ENCODE data around the gene ZBTB24. TPM values are rescaled to one million over a fixed set of nuclear protein-coding genes. Genes with fewer than 3 reads are reported as not detected.

The ZBTB24 gene
- total RNA-seq, 1 donor: 13.4 TPM

DNA sequence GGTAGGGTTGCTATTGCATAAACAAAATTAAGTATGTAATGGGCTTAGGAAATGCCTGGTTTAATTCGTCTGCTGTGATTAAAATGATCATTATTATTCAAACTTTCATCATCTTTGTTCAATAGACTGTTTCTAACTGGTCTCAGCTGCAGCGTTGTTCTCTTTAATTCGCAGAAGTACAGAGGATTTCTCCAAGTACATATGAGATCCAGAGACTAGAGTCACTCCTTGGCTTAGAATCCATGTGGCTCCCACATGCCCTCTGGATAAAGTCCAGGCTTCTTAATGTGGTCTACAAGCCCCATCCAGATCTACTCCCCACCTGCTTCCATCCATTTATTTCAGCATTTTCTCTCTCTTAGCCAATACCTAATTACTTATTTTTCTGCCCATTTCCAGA, 1.1 kb upstream of the ZBTB24 start:
- H3K27me3 ChIP-seq (ENCODE audit: insufficient read depth, low read length): no peaks in the 10 kb centered on the region
- no peak overlapping the region for H3K4me3 ChIP-seq (ENCODE audit: low read length)
- peaks cover 39% of the 10 kb centered on the region for H3K4me1 ChIP-seq (ENCODE audit: insufficient read depth, low read length)
- H3K9me3 ChIP-seq (ENCODE audit: low read depth, low read length): no peaks in the 10 kb centered on the region

DNA sequence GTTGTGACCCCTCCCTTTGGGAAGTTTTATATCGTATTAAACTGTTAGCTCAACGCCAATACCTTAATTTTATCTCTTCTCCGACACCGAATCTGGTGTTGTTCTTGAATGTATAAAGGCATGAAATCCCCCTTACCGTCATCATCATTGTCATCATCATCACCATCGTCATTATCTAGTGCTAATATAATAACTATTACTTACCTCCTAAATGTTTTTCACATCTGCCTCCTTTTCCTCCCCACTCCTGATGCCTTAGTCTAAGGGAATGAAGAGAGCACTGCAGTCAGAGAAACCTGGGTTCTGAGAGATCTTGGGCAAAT, 677 bp upstream of the ZBTB24 start:
- no peaks in the 10 kb centered on the region for H3K9me3 ChIP-seq (ENCODE audit: low read depth, low read length)
- H3K4me1 ChIP-seq (ENCODE audit: insufficient read depth, low read length): peaks cover 43% of the 10 kb centered on the region
- peak overlapping the region; percentile 25 for H3K4me3 ChIP-seq (ENCODE audit: low read length)
- no peaks in the 10 kb centered on the region for H3K27me3 ChIP-seq (ENCODE audit: insufficient read depth, low read length)

DNA sequence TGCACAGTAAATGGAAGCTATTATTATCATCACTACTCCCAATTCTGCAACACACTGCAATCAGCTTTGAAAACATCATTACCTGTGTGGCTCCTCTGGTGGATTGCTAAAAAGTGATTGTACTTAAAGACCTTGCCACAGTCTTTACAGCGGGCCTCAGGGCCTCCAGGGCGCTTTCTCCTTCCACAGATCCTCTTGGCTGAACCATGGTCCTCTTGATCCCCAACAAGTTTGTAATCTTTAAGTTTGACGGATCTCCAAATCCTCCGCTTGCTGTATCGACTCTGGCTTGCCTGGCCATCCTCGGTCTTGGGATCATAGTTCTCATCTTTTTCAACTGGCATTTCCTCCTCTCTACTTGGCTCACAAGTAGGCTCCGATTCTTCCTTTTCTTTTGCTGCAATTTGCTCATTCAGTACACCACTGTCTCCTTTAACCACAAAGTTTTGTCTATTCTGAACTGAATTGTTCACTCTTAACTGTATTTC, 2.0 kb downstream of the ZBTB24 start:
- no peaks in the 10 kb centered on the region for H3K9me3 ChIP-seq (ENCODE audit: low read depth, low read length)
- no peaks in the 10 kb centered on the region for H3K27me3 ChIP-seq (ENCODE audit: insufficient read depth, low read length)
- peaks cover 67% of the 10 kb centered on the region for H3K4me1 ChIP-seq (ENCODE audit: insufficient read depth, low read length)
- H3K4me3 ChIP-seq (ENCODE audit: low read length): no peak overlapping the region

DNA sequence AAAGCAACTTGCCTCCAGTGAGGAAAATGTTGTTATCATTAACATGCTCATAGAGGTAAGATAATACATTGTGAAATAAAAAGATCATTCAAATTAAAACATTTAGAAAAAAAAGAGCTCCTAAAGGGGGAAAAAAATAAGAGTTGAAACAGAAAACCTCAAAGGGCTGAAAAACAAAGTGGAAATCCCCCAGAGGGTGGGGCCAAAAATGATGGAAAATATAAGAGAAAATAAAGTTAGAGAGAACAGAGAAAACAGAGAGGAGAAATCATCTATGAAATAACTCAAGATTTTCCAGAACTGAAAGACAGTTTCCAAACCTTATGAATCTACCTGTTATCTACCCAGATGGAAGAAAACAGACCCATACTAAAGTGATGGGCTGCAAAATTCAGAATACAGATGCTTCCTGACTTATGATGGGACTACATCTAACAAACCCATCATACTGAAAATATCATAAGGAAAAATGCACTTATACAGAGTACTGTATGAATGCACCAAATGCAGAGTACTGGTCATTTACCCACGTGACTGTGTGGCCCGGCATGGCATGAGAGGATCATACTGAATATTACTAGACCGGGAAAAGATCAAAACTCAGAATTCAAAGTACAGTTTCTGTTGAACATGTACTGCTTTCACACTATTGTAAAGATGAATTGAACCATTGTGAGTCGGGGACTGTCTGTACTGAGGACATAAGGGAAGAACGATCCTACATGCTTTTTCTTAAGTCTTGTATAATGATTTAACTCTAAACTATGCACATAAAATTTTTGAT, 4.0 kb downstream of the ZBTB24 start:
- H3K4me3 ChIP-seq (ENCODE audit: low read length): no peak overlapping the region
- no peaks in the 10 kb centered on the region for H3K27me3 ChIP-seq (ENCODE audit: insufficient read depth, low read length)
- H3K4me1 ChIP-seq (ENCODE audit: insufficient read depth, low read length): peaks cover 70% of the 10 kb centered on the region
- H3K9me3 ChIP-seq (ENCODE audit: low read depth, low read length): no peaks in the 10 kb centered on the region

DNA sequence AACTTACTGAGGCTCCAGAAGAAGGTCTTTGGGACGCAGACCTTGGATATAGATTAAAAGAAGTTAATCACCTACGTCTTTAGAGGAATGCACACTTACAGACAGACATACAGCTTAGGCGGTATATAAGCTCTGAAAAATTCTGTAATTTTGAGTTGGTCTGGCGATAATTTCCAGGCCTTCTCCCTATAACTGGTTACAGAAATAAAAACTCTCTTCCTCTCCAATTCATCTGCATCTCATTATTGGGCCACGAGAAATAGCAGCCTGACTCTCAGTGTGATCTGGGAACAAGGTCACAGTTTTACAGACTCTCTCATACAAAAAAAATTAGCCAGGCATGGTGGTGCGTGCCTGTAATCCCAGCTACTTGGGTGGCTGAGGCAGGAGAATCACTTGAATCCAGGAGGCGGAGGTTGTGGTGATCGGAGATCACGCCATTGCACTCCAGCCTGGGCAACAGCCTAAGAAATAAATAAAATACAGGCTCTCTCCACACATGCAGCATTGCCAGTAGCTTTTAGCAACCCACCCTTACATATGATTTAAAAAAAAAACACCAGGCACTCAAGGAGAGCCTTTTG, 4.7 kb downstream of the ZBTB24 start:
- Histone ChIP-seq H3K4me1 (ENCODE audit: insufficient read depth, low read length) (peaks cover 65% of the 10 kb centered on the region), H3K4me3 (ENCODE audit: low read length) (no peak overlapping the region), H3K27me3 (ENCODE audit: insufficient read depth, low read length) (no peaks in the 10 kb centered on the region), H3K9me3 (ENCODE audit: low read depth, low read length) (no peaks in the 10 kb centered on the region)

DNA sequence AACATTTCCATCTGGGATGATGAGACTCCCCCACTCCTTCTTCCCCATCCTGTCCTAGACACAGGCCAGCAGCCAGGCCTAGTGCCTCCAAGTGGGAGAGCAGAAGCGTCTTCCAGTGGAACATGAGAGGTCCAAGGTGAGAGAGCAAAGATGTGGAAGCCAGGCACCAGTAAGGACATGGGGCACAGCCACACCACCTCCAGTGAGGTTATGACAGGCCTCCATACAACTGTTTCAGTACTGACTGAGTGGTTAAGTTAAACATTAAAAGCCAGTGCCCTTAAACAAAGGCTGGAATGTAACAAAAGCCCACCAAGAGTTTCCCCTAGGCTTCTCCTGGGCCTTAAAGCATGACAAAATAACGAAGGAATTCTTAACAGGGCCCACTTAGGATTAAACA, 5.3 kb downstream of the ZBTB24 start:
- Histone ChIP-seq H3K4me3 (ENCODE audit: low read length) (no peak overlapping the region), H3K9me3 (ENCODE audit: low read depth, low read length) (no peaks in the 10 kb centered on the region), H3K27me3 (ENCODE audit: insufficient read depth, low read length) (no peaks in the 10 kb centered on the region), H3K4me1 (ENCODE audit: insufficient read depth, low read length) (peaks cover 70% of the 10 kb centered on the region)

DNA sequence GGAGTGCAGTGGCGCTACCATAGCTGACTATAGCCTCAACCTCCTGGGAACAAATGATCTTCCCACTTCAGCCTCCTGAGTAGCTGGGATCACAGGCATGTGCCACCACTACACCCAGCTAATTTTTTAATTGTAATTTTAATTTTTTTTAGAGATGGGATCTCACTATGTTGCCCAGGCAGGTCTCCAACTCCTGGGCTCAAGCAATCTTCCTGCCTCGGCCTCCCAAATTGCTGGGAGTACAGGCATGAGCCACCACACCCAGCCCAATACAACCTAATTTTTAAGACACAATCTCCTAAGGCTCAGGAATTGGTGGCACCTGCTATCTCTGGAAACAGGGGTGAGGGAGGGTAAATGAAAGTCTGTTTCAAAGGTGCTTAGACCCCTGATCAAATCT, 5.8 kb downstream of the ZBTB24 start:
- no peak overlapping the region for H3K4me3 ChIP-seq (ENCODE audit: low read length)
- peaks cover 71% of the 10 kb centered on the region for H3K4me1 ChIP-seq (ENCODE audit: insufficient read depth, low read length)
- H3K9me3 ChIP-seq (ENCODE audit: low read depth, low read length): no peaks in the 10 kb centered on the region
- no peaks in the 10 kb centered on the region for H3K27me3 ChIP-seq (ENCODE audit: insufficient read depth, low read length)

DNA sequence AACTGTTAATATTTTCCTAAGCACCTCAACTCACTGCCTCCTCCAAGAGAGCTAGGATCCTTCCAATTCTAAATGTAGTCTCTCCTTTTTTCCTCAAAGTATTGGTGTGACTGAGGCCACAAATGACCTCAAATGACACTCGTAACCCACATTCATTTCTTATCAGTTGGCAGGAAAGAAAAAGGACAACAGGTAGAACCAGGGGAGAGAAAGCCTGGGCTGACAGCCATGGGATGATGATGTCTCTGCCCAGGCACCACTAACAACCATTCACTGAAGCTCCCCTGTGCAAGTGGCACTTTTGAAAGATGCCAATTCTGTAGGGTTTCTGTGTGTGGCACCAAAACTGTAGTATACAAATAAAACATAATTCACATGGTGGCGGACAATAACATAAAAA, 7.4 kb downstream of the ZBTB24 start:
- no peaks in the 10 kb centered on the region for H3K27me3 ChIP-seq (ENCODE audit: insufficient read depth, low read length)
- H3K9me3 ChIP-seq (ENCODE audit: low read depth, low read length): no peaks in the 10 kb centered on the region
- no peak overlapping the region for H3K4me3 ChIP-seq (ENCODE audit: low read length)
- H3K4me1 ChIP-seq (ENCODE audit: insufficient read depth, low read length): peaks cover 61% of the 10 kb centered on the region

DNA sequence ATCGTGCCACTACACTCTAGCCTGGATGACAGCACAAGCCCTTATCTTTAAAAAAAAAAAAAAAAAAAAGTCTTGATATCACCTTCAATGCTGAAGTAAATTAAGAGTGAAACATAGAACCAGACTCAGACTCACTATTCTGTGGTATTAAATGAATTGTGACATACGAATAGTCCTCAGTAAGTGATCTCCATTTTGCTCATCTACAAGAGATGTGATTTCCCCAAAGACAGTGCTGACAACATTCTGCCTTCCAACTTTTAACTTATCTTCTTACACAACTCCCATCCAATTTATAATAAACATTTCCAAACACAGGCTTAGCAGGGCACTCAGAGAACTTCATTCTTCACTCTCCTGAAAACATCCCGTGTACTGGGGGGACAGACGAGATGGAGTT, 8.0 kb downstream of the ZBTB24 start:
- H3K4me3 ChIP-seq (ENCODE audit: low read length): no peak overlapping the region
- peaks cover 55% of the 10 kb centered on the region for H3K4me1 ChIP-seq (ENCODE audit: insufficient read depth, low read length)
- no peaks in the 10 kb centered on the region for H3K9me3 ChIP-seq (ENCODE audit: low read depth, low read length)
- H3K27me3 ChIP-seq (ENCODE audit: insufficient read depth, low read length): no peaks in the 10 kb centered on the region

DNA sequence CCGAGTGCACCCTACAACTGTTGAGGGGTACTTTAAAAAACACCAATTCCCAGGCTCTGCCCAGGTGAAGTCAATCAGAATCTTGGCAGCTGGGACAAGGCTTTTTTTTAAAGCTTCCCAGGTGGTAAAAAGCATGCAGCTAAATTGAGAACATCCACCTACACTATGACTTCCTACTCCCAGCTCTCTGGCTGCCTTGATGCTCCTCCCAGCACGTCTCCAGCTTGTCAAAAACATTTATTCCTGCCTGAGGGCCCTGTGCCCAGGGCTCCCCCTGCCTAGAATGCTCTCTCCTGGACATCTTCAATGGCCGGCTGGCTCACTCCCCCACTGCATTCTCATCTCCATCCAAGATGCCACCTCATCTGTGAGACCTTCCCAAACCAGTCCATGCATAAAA, 9.9 kb downstream of the ZBTB24 start:
- Histone ChIP-seq H3K27me3 (ENCODE audit: insufficient read depth, low read length) (no peaks in the 10 kb centered on the region), H3K4me3 (ENCODE audit: low read length) (no peak overlapping the region), H3K9me3 (ENCODE audit: low read depth, low read length) (no peaks in the 10 kb centered on the region), H3K4me1 (ENCODE audit: insufficient read depth, low read length) (peaks cover 37% of the 10 kb centered on the region)

DNA sequence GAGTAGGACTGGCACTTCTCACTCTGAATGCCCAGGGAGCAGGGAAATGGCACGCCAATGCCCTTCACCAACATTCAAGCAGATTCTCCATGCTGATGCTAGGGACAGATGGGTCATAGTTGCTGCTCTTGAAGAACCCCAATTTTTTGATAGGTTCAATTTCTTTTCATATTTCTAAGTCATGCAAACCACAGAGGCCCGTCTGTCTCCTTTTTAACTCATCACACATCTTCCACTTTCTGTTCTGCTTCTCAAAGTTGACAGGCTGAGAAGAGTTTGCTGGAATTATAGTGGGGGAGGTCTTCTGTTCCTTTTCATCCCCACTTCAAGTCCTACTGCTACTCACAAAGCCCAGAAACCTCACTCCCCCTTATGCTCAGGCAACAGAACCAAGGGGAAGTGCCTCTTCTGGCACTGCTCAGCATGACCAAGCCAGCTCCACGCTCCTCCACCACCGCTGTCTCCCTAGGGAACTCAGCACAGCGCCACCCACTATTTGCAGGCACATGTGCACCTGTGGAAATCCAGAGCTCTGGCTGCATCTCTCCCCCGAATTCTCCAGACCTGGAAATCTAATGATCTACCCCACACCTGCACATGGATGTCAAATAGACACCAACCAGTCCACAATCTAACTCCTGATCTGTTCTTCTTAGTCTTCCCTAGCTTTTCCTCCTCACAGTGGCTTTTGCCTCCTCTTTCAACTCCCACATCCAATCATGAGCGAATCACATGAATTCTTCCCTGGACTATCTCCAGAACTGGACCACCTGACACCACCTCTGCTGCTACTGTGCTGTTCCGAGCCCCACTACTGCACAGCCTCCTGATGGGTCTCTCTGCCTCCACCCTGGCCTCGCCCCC, 10.7 kb downstream of the ZBTB24 start:
- H3K27me3 ChIP-seq (ENCODE audit: insufficient read depth, low read length): no peaks in the 10 kb centered on the region
- no peaks in the 10 kb centered on the region for H3K9me3 ChIP-seq (ENCODE audit: low read depth, low read length)
- peaks cover 29% of the 10 kb centered on the region for H3K4me1 ChIP-seq (ENCODE audit: insufficient read depth, low read length)
- no peak overlapping the region for H3K4me3 ChIP-seq (ENCODE audit: low read length)

DNA sequence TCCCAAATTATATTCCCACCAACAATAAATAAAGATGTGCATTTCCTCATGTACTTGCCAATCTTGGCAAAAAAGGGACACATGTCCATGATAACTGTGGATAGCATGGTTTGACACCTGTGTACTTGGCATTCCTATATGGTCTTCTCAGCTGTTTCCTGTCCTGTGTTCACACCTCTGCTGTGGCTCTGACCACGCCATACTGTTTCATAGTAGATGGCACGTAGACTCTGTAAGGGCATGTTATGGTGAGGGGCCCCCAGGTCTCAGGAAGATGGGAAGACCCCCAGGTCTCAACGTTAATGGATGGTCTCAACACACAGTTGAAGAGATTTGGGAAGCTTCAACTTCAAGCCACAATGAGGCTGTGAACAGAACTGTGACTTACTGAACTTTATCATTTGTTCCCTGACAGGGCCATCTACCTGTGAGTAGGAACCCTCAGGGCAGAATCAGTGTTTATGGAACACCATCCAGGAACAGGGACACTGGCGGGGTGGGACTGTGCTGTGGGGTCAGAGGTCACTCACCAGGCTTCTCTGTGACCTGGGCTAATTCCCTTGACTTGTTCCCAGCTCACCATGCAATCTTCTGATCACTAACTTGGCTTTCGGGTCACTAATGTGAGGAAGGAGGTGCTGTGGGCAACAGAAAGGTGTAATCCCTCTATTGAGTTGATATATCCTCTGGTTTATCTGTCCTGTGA, 11.8 kb downstream of the ZBTB24 start:
- Histone ChIP-seq H3K9me3 (ENCODE audit: low read depth, low read length) (no peaks in the 10 kb centered on the region), H3K27me3 (ENCODE audit: insufficient read depth, low read length) (no peaks in the 10 kb centered on the region), H3K4me3 (ENCODE audit: low read length) (no peak overlapping the region), H3K4me1 (ENCODE audit: insufficient read depth, low read length) (peaks cover 20% of the 10 kb centered on the region)

DNA sequence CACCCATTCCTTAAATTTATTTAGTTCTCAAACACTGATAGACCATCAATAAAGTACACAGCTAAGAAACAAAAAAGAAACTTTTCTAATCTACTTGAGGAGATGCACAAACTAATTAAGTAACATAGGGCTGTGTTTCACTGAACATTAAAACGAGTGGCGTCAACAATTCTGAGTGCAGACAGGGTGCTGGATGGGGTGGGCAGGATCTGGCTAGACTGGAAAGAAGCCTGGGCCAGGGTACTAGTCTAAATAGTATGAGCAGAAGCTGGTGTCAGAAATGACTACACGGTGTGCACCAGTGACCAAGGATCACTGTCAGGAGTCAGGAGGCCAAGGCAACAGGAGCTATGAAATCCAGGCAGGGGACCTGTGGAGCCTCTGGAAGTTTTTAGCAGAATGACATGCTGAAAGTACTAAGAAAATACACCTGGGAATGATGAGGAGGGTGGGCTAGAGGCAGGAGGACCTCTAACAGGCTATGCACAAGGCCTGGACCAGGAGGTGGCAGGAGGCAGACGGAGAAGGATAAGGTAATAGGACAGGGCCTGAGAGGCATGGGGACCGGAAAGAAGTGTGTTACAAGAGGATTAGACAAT, 13.3 kb downstream of the ZBTB24 start:
- Histone ChIP-seq H3K4me1 (ENCODE audit: insufficient read depth, low read length) (peaks cover 17% of the 10 kb centered on the region), H3K27me3 (ENCODE audit: insufficient read depth, low read length) (no peaks in the 10 kb centered on the region), H3K4me3 (ENCODE audit: low read length) (no peak overlapping the region), H3K9me3 (ENCODE audit: low read depth, low read length) (no peaks in the 10 kb centered on the region)

DNA sequence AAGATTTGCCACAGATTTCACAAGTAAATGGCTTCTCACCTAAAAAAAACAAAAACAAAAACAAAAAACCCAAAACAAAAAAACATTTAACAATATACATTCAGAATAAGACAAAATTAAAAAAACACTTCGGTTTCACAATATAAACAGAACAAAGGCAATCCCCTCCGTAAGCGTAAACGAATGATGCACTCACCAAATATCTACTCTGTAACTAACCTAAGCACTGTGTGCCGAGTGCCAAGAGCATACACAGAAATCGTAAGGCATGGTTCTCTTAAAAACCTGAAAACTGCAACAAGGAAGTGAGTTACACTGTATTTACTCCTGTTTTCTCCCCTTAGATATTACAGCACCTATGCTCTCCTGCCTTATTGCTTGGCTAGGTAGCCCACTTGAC, 15.3 kb downstream of the ZBTB24 start:
- Histone ChIP-seq H3K27me3 (ENCODE audit: insufficient read depth, low read length) (no peaks in the 10 kb centered on the region), H3K9me3 (ENCODE audit: low read depth, low read length) (no peaks in the 10 kb centered on the region), H3K4me1 (ENCODE audit: insufficient read depth, low read length) (peaks cover 11% of the 10 kb centered on the region), H3K4me3 (ENCODE audit: low read length) (no peak overlapping the region)

All from mononuclear cell (primary cell).